Vagina (tissue), 2 donors: ENCODE results near the gene MPIG6B. TPM values are rescaled to one million over a fixed set of nuclear protein-coding genes. Genes with fewer than 3 reads are reported as not detected.

Experiments
- DNase-seq, 2 donors: peaks; one replicate each; pipeline ENCODE4 v3.0.0-alpha.2; 2017; ENCODE audit errors: extremely low spot score in 2 of 2
- H3K27ac ChIP-seq: fragments of 200-600 bp; sonication (generic); one replicate; pipeline ENCODE4 v1.5.1; 2019
- H3K27me3 ChIP-seq: fragments of 200-600 bp; sonication (generic); one replicate; pipeline ENCODE4 v1.5.1; 2019
- H3K36me3 ChIP-seq, 2 donors: fragments of 200-600 bp; sonication (generic); one replicate each; pipeline ENCODE4 v1.5.1; 2017 to 2019
- H3K4me1 ChIP-seq: fragments of 200-600 bp; sonication (generic); one replicate; pipeline ENCODE4 v1.5.1; 2019
- H3K4me3 ChIP-seq, 2 donors: fragments of 200-600 bp; sonication (generic); 1 replicate in 1 of 2; 2 replicates in 1 of 2; pipeline ENCODE4 v1.5.1; 2016 to 2019
- H3K9me3 ChIP-seq: fragments of 200-600 bp; sonication (generic); one replicate; pipeline ENCODE4 v1.5.1; 2019
- CTCF ChIP-seq, 3 experiments: fragments of 450-650 bp in 2 of 3; fragments of 200-600 bp in 1 of 3; sonication (generic) in 1 of 3; IDR thresholded peaks; one replicate each; pipeline ENCODE4 v1.5.1; 2017 to 2019; ENCODE audit warnings: antibody characterized with exemption in 3 of 3, mild to moderate bottlenecking in 2 of 3, moderate library complexity in 2 of 3
- POLR2A ChIP-seq, 2 donors: fragments of 450-650 bp; IDR thresholded peaks; one replicate each; pipeline ENCODE4 v1.6.1; 2017; ENCODE audit warnings: antibody characterized with exemption in 2 of 2, mild to moderate bottlenecking in 2 of 2, moderate library complexity in 2 of 2
- POLR2AphosphoS5 ChIP-seq, 2 donors: sonication (generic); formaldehyde crosslinking; IDR thresholded peaks; one replicate each; pipeline ENCODE4 v1.9.0; 2017; ENCODE audit warnings: antibody characterized with exemption in 2 of 2, mild to moderate bottlenecking in 2 of 2, low read depth in 1 of 2; ENCODE audit not compliant: insufficient read depth in 1 of 2
- intact Hi-C: fragments of 100-400 bp; cut with DNase I; formaldehyde crosslinking; loops from one replicate; pipeline ENCODE4 v1.15.1; 2023
- total RNA-seq: library from RNA; depleted of rRNA; stranded (reverse); fragments of >200 nt; gene quantifications from one replicate; pipeline ENCODE4 v1.2.3, GENCODE V29; 2016

MPIG6B gene
- total RNA-seq, 1 donor from 2014 or later, result not detected

GRCh38 chr6:31710523-31711219 is 12.5 kb upstream of the MPIG6B start:
- peaks cover 14% of the 10 kb centered on the region for H3K4me1 ChIP-seq

GRCh38 chr6:31711233-31711632 is 11.9 kb upstream of the MPIG6B start:
- peak in 1 of 2 donors; percentile 25 for TF ChIP-seq POLR2AphosphoS5 (IDR thresholded peaks at IDR 0.05; ENCODE audit: insufficient read depth in 1 of 2, low read depth in 1 of 2)
- TF ChIP-seq CTCF (IDR thresholded peaks at IDR 0.05), result no peak

More at GRCh38 chr6:31710523-31711219, 12.5 kb upstream of the MPIG6B start:
- Histone ChIP-seq H3K4me3 (no peak overlapping the region), H3K36me3 (no peaks in the 10 kb centered on the region), H3K27me3 (no peaks in the 10 kb centered on the region), H3K27ac (no peak overlapping the region), H3K9me3 (no peaks in the 10 kb centered on the region)
- TF ChIP-seq CTCF (IDR thresholded peaks at IDR 0.05) (no peak), POLR2AphosphoS5 (IDR thresholded peaks at IDR 0.05; ENCODE audit: insufficient read depth in 1 of 2, low read depth in 1 of 2) (no peak), POLR2A (IDR thresholded peaks at IDR 0.05) (no peak)
- no peak for DNase-seq
- intact Hi-C loops, result no loop called here

GRCh38 chr6:31712296-31712695 is 10.9 kb upstream of the MPIG6B start:
- Histone ChIP-seq H3K27ac (no peak overlapping the region), H3K27me3 (no peaks in the 10 kb centered on the region), H3K36me3 (no peaks in the 10 kb centered on the region), H3K9me3 (no peaks in the 10 kb centered on the region), H3K4me1 (peaks cover 14% of the 10 kb centered on the region), H3K4me3 (no peak overlapping the region)
- TF ChIP-seq POLR2AphosphoS5 (IDR thresholded peaks at IDR 0.05; ENCODE audit: insufficient read depth in 1 of 2, low read depth in 1 of 2) (no peak), CTCF (IDR thresholded peaks at IDR 0.05) (no peak), POLR2A (IDR thresholded peaks at IDR 0.05) (no peak)
- intact Hi-C loops, result no loop called here
- DNase-seq, result no peak

More at GRCh38 chr6:31711233-31711632, 11.9 kb upstream of the MPIG6B start:
- H3K27ac ChIP-seq, result no peak overlapping the region
- peaks cover 14% of the 10 kb centered on the region for H3K4me1 ChIP-seq
- no peaks in the 10 kb centered on the region for H3K27me3 ChIP-seq
- no peak overlapping the region for H3K4me3 ChIP-seq
- intact Hi-C loops, result no loop called here
- H3K9me3 ChIP-seq, result no peaks in the 10 kb centered on the region
- DNase-seq, result no peak
- no peaks in the 10 kb centered on the region for H3K36me3 ChIP-seq

- intact Hi-C loops, result no loop called here
- Histone ChIP-seq H3K27me3 (no peaks in the 10 kb centered on the region), H3K27ac (no peak overlapping the region), H3K4me1 (peaks cover 14% of the 10 kb centered on the region), H3K9me3 (no peaks in the 10 kb centered on the region), H3K36me3 (no peaks in the 10 kb centered on the region), H3K4me3 (no peak overlapping the region)
- TF ChIP-seq POLR2A (IDR thresholded peaks at IDR 0.05) (no peak), POLR2AphosphoS5 (IDR thresholded peaks at IDR 0.05; ENCODE audit: insufficient read depth in 1 of 2, low read depth in 1 of 2) (no peak), CTCF (IDR thresholded peaks at IDR 0.05) (no peak)
- DNase-seq, result no peak
Observed at GRCh38 chr6:31713465-31713864, 9.7 kb upstream of the MPIG6B start.

- Histone ChIP-seq H3K36me3 (no peaks in the 10 kb centered on the region), H3K27me3 (no peaks in the 10 kb centered on the region), H3K27ac (peak overlapping the region; percentile 22), H3K4me3 (no peak overlapping the region), H3K9me3 (no peaks in the 10 kb centered on the region), H3K4me1 (peaks cover 21% of the 10 kb centered on the region)
- intact Hi-C loops, result no loop called here
- no peak for DNase-seq
- TF ChIP-seq CTCF (IDR thresholded peaks at IDR 0.05) (no peak), POLR2A (IDR thresholded peaks at IDR 0.05) (no peak), POLR2AphosphoS5 (IDR thresholded peaks at IDR 0.05; ENCODE audit: insufficient read depth in 1 of 2, low read depth in 1 of 2) (no peak)
Observed at GRCh38 chr6:31713991-31714684, 9.0 kb upstream of the MPIG6B start.
